Activated CD8-positive, alpha-beta memory T cell treated with anti-CD3 and anti-CD28 coated beads, Interleukin-2, amount 50 U/mL, for 1 hour (primary cell): Measurements from ENCODE around the gene PIH1D1.

ENCODE experiments used
- DNase-seq: peaks from one replicate; pipeline ENCODE4 v3.0.0-alpha.2; 2020; ENCODE audit errors: extremely low read depth

The PIH1D1 gene

GRCh38 chr19:49419173-49419572, 32.4 kb downstream of the PIH1D1 start:
- DNase-seq: no peak

GRCh38 chr19:49418511-49418910, 33.1 kb downstream of the PIH1D1 start:
- no peak for DNase-seq

GRCh38 chr19:49417088-49417487, 34.5 kb downstream of the PIH1D1 start:
- DNase-seq: no peak

- no peak for DNase-seq
Measured at GRCh38 chr19:49415810-49416200, 35.8 kb downstream of the PIH1D1 start.

- DNase-seq: no peak
Measured at GRCh38 chr19:49415102-49415809, 36.4 kb downstream of the PIH1D1 start.

- DNase-seq: no peak
Measured at GRCh38 chr19:49414256-49414655, 37.4 kb downstream of the PIH1D1 start.

- DNase-seq: no peak
Measured at GRCh38 chr19:49413348-49413747, 38.3 kb downstream of the PIH1D1 start.

GRCh38 chr19:49411681-49412326, 39.8 kb downstream of the PIH1D1 start:
- no peak for DNase-seq

- DNase-seq: no peak
Measured at GRCh38 chr19:49409441-49410029, 42.1 kb downstream of the PIH1D1 start.

GRCh38 chr19:49408816-49409440, 42.7 kb downstream of the PIH1D1 start:
- no peak for DNase-seq

- DNase-seq: no peak
Measured at GRCh38 chr19:49407482-49408015, 44.1 kb downstream of the PIH1D1 start.

- DNase-seq: no peak
Measured at GRCh38 chr19:49407079-49407478, 44.5 kb downstream of the PIH1D1 start.

- DNase-seq: no peak
Measured at GRCh38 chr19:49403404-49404187, 48.0 kb downstream of the PIH1D1 start.

- DNase-seq: no peak
Measured at GRCh38 chr19:49400029-49400428, 51.6 kb downstream of the PIH1D1 start.

- no peak for DNase-seq
Measured at GRCh38 chr19:49398931-49399330, 52.7 kb downstream of the PIH1D1 start.

GRCh38 chr19:49398001-49398615, 53.5 kb downstream of the PIH1D1 start:
- no peak for DNase-seq

GRCh38 chr19:49396738-49397505, 54.7 kb downstream of the PIH1D1 start:
- DNase-seq: no peak
